GM06990 (cell line): Measurements from ENCODE around the gene PORCN.
"Not testable (repeated sequence)": the region's sequence is repeated elsewhere in the genome, so short reads cannot be mapped to it uniquely, and the experiment has no call there.

Source experiments
- DNase-seq: peaks from one replicate; pipeline ENCODE4 v3.0.0-alpha.2; 2011; ENCODE audit not compliant: insufficient read length; ENCODE audit errors: extremely low read depth
- H3K27me3 ChIP-seq: replicated peaks from 2 replicates; pipeline ENCODE4 v1.6.0; 2011; ENCODE audit warnings: low read length; ENCODE audit not compliant: control insufficient read depth, insufficient read depth
- H3K36me3 ChIP-seq: 2 replicates; pipeline ENCODE4 v1.5.1; 2011; ENCODE audit warnings: low read length; ENCODE audit not compliant: control insufficient read depth, insufficient read depth
- H3K4me3 ChIP-seq: replicated peaks from 2 replicates; pipeline ENCODE4 v1.5.1; 2011; ENCODE audit warnings: low read depth, mild to moderate bottlenecking, control low read depth, low read length
- TF ChIP-seq, protein P1 (sequence below): IDR thresholded peaks from 2 replicates; pipeline ENCODE4 v1.5.1; 2011; ENCODE audit warnings: low read length, control low read depth, mild to moderate bottlenecking, inconsistent platforms; ENCODE audit not compliant: insufficient read depth, poor library complexity, severe bottlenecking

PORCN gene

GRCh38 chrX:48548871-48549270 is 40.1 kb downstream of the PORCN start:
- Histone ChIP-seq H3K27me3 (no peaks in the 10 kb centered on the region), H3K4me3 (no peak overlapping the region), H3K36me3 (peaks cover 2% of the 10 kb centered on the region)
- DNase-seq, result no peak
- TF ChIP-seq, protein P1, sequence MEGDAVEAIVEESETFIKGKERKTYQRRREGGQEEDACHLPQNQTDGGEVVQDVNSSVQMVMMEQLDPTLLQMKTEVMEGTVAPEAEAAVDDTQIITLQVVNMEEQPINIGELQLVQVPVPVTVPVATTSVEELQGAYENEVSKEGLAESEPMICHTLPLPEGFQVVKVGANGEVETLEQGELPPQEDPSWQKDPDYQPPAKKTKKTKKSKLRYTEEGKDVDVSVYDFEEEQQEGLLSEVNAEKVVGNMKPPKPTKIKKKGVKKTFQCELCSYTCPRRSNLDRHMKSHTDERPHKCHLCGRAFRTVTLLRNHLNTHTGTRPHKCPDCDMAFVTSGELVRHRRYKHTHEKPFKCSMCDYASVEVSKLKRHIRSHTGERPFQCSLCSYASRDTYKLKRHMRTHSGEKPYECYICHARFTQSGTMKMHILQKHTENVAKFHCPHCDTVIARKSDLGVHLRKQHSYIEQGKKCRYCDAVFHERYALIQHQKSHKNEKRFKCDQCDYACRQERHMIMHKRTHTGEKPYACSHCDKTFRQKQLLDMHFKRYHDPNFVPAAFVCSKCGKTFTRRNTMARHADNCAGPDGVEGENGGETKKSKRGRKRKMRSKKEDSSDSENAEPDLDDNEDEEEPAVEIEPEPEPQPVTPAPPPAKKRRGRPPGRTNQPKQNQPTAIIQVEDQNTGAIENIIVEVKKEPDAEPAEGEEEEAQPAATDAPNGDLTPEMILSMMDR, result no peak

GRCh38 chrX:48555731-48556325 is 47.0 kb downstream of the PORCN start:
- not testable (repeated sequence) for DNase-seq, H3K4me3 ChIP-seq, H3K27me3 ChIP-seq
- peaks cover 13% of the 10 kb centered on the region for H3K36me3 ChIP-seq

DNA sequence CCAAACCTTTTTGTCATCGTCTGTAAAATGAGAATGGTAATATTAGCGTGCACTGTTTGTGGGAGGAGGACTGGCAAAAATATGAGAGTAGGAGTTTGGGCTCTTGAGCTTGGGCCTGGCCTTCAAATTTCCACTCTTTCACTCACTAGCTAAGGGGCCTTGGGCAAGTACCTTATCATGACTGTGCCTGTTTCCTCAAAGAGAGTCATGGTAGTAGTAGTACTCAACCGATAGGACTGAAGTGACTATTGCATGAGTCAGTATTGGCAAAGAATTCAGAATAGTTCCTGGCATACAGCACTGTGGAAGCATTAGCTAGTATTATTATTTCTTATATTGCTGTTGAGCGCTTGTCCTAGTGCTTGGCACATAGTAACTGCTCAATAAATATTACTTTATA is 49.5 kb downstream of the PORCN start:
- H3K36me3 ChIP-seq, result peaks cover 13% of the 10 kb centered on the region
- DNase-seq, result no peak
- no peak overlapping the region for H3K4me3 ChIP-seq
- no peaks in the 10 kb centered on the region for H3K27me3 ChIP-seq
- TF ChIP-seq, protein P1, result no peak

DNA sequence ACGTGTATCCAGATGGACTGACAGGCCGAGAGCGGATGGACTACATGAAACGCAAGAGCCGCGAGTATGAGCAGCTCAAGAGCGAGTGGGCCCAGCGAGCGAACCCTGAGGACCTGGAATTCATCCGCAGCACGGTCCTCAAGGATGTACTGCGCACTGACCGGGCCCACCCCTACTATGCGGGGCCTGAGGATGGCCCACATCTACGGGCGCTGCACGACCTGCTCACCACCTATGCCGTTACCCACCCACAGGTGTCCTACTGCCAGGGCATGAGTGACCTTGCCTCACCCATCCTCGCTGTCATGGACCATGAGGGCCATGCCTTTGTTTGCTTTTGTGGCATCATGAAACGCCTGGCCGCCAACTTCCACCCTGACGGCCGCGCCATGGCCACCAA is 50.8 kb downstream of the PORCN start:
- DNase-seq, result no peak
- H3K4me3 ChIP-seq, result no peak overlapping the region
- H3K36me3 ChIP-seq, result peaks cover 13% of the 10 kb centered on the region
- TF ChIP-seq, protein P1, result no peak
- H3K27me3 ChIP-seq, result no peaks in the 10 kb centered on the region

DNA sequence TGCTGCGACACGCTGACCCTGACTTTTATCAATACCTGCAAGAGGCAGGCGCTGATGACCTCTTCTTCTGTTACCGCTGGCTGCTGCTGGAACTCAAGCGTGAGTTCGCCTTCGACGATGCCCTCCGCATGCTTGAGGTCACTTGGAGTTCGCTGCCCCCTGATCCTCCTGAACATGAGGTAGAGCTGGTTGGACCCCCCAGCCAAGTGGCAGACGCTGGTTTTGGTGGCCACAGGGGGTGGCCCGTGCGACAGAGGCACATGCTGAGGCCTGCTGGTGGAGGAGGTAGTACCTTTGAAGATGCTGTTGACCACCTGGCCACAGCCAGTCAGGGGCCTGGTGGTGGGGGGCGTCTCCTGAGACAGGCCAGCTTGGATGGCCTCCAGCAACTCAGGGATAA is 51.3 kb downstream of the PORCN start:
- DNase-seq, result no peak
- Histone ChIP-seq H3K27me3 (no peaks in the 10 kb centered on the region), H3K36me3 (peaks cover 13% of the 10 kb centered on the region), H3K4me3 (no peak overlapping the region)
- TF ChIP-seq, protein P1, result no peak

DNA sequence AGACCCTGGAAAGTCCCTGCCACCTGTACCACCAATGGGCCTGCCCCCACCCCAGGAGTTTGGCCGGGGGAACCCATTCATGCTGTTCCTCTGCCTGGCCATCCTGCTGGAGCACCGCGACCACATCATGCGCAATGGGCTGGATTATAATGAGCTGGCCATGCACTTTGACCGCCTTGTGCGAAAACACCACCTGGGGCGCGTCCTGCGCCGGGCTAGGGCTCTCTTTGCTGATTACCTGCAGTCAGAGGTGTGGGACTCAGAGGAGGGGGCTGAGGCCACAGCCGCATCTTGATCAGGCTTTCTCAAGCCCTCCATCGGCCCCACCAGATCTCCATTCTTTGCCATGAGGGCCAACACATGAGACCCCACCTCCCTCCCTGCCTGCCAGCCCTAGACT is 51.9 kb downstream of the PORCN start:
- H3K27me3 ChIP-seq, result no peaks in the 10 kb centered on the region
- no peak overlapping the region for H3K4me3 ChIP-seq
- no peak for DNase-seq
- H3K36me3 ChIP-seq, result peaks cover 13% of the 10 kb centered on the region
- TF ChIP-seq, protein P1, result no peak
